Left ventricle myocardium inferior (tissue), 1 donor: ENCODE results near the gene CDKN2B. TPM values are rescaled to one million over a fixed set of nuclear protein-coding genes. Genes with fewer than 3 reads are reported as not detected.

Experiments used
- DNase-seq: peaks from one replicate; pipeline ENCODE4 v3.0.0-alpha.2; 2020
- H3K27ac ChIP-seq: fragments of 200-600 bp; replicated peaks from 2 replicates; pipeline ENCODE4 v1.8.0; 2021
- H3K27me3 ChIP-seq: fragments of 200-600 bp; 2 replicates; pipeline ENCODE4 v1.8.0; 2021; ENCODE audit warnings: low read depth
- H3K36me3 ChIP-seq: fragments of 200-600 bp; 2 replicates; pipeline ENCODE4 v1.8.0; 2021
- H3K4me1 ChIP-seq: fragments of 200-600 bp; 2 replicates; pipeline ENCODE4 v1.8.0; 2021
- H3K4me3 ChIP-seq: fragments of 200-600 bp; 2 replicates; pipeline ENCODE4 v1.8.0; 2021; ENCODE audit warnings: mild to moderate bottlenecking, moderate library complexity
- H3K9me3 ChIP-seq: fragments of 200-600 bp; replicated peaks from 2 replicates; pipeline ENCODE4 v1.8.0; 2021
- CTCF ChIP-seq: fragments of 200-600 bp; IDR thresholded peaks from 2 replicates; pipeline ENCODE4 v1.8.0; 2021; ENCODE audit warnings: antibody characterized with exemption, mild to moderate bottlenecking, borderline replicate concordance
- intact Hi-C: fragments of 100-400 bp; cut with micrococcal nuclease; formaldehyde crosslinking; loops from one replicate; pipeline ENCODE4 v1.11.0; 2022
- total RNA-seq: library from RNA; stranded (reverse); fragmentation: NEBNext Ultra II Directional; extraction: Animal tissue kit (Norgen Biotek cat#: 25700); gene quantifications from one replicate; pipeline ENCODE4 v1.2.1, GENCODE V29; 2021
- donor health status: DM: no; HTN: yes; CAD: no; lungs with severe emphysema.

Gene CDKN2B
- total RNA-seq, 1 donor from 2014 or later: 0.82 TPM

DNA sequence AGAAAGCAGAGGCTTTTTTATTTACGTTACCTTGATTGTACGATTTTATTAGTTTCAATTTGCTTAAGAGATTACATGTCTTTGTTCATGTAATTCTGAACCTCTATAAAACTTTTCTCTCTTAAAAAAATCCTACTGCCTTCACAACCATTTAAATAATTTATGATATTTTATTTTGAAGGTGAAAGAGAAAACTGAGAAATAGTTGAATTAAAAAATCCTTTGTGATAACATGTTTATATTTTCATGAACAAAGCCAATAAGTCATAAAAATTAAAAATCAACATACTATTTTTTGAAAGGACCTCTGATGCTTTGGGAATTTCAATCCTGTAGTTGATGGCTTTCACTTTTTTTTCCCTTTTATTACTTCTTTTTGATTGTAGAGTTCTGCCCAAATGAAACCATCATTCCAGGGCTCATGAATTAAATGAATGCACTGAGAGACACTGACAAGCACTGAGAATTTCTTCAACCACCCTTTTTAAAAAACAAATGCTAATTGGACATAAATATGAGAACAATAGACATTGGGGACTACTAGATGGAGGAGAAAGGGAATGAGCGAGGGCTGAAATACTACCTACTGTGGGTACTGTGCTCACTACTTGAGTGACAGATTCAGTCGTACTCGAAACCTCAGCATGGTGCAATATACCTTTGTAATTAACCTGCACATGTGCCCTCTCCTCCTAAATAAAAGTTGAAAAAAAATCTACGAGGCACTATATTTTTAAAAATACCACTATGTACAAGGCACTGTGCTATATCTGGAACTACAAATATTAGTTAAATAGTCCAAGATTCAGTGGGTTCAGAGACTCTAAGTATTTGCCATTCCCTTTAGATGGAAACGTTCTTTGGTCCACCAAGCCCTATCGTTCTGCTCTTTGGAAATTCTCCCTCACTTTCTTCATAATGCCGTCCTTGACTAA lies 20.8 kb downstream of the CDKN2B start:
- no peak for TF ChIP-seq CTCF
- Histone ChIP-seq H3K27me3 (peaks cover 98% of the 10 kb centered on the region), H3K9me3 (no peaks in the 10 kb centered on the region), H3K36me3 (no peaks in the 10 kb centered on the region), H3K27ac (no peak overlapping the region), H3K4me3 (no peak overlapping the region), H3K4me1 (no peaks in the 10 kb centered on the region)
- no peak for DNase-seq
- intact Hi-C loops: no loop called here

DNA sequence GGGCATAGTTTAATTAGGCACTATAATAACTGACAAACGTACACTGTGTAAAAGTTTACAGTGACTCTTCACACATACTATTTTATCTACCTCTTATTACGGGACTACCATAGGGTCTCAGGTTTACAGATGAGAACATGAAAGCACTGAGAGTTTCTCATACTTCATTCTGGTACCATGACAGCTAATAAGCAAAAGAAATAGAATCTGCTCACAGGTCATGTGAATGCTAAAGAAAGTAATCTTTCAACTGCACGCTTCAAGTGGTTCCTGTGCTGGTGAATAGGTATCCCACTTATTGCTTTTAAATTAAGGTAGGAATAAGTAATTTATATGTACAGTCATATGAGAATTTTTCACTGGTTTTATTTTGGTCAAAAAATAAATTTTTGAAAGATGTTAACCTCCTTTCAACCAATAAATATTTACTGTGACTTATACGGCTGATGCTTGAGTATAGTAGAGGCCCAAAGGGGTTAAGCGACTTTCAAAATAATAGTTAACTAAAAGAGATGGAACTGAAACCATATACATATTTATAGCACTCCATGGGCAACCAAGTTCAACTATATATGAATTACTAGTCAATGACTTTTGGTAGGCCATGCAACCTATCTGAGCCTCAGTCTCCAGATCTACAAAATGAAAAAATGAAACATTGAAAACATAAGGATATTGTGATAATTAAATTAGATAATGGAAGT lies 23.0 kb downstream of the CDKN2B start:
- Histone ChIP-seq H3K27me3 (peaks cover 98% of the 10 kb centered on the region), H3K36me3 (no peaks in the 10 kb centered on the region), H3K9me3 (no peaks in the 10 kb centered on the region), H3K4me3 (no peak overlapping the region), H3K27ac (no peak overlapping the region), H3K4me1 (no peaks in the 10 kb centered on the region)
- DNase-seq: no peak
- intact Hi-C loops: no loop called here
- TF ChIP-seq CTCF: no peak

GRCh38 chr9:21984101-21984500 lies 25.0 kb downstream of the CDKN2B start:
- no peak for DNase-seq
- Histone ChIP-seq H3K27ac (no peak overlapping the region), H3K4me3 (no peak overlapping the region), H3K36me3 (no peaks in the 10 kb centered on the region), H3K27me3 (peaks cover 96% of the 10 kb centered on the region), H3K9me3 (no peaks in the 10 kb centered on the region), H3K4me1 (no peaks in the 10 kb centered on the region)
- intact Hi-C loops: no loop called here
- TF ChIP-seq CTCF: no peak

GRCh38 chr9:21983561-21983935 lies 25.6 kb downstream of the CDKN2B start:
- no peak for TF ChIP-seq CTCF
- Histone ChIP-seq H3K27me3 (peaks cover 96% of the 10 kb centered on the region), H3K27ac (no peak overlapping the region), H3K4me1 (no peaks in the 10 kb centered on the region), H3K36me3 (no peaks in the 10 kb centered on the region), H3K9me3 (no peaks in the 10 kb centered on the region), H3K4me3 (no peak overlapping the region)
- DNase-seq: no peak
- intact Hi-C loops: no loop called here

DNA sequence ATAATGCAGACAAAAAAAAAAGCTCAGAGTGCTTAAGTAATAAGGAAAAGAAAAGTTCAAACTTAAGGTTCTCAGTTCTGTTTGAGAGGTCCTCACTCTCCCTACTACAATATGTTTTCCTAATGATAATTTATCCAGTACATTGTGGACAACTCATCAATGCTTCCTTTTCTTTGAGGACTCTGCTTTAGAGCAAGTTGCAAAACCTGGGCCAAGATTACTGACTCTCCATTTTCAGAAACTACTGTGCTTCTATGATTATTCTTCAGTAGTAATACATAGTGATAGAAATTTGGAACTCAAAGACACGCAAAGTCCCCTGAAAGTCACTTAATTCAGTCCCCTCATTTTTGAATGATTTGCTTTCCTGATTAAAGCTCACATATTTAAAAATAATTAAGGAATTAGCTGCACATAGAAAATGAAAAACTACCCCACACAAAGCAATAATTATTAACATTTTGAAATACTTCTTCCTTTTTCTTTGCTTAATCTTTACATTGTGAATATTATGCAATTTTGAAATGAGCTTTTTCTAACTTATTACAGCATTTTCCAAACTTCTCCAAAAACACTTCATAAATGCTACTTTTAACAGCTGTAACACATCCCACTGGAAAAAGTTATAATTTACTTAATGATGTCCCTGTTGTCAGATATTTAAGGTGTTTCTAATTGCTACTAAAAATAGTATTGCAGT lies 26.1 kb downstream of the CDKN2B start:
- Histone ChIP-seq H3K4me1 (no peaks in the 10 kb centered on the region), H3K9me3 (no peaks in the 10 kb centered on the region), H3K36me3 (no peaks in the 10 kb centered on the region), H3K27me3 (peaks cover 96% of the 10 kb centered on the region), H3K4me3 (no peak overlapping the region), H3K27ac (no peak overlapping the region)
- TF ChIP-seq CTCF: no peak
- intact Hi-C loops: no loop called here
- DNase-seq: no peak
